GM06990 (cell line): ENCODE data around the gene PRR20E.
"Not testable (repeated sequence)": the region's sequence is repeated elsewhere in the genome, so short reads cannot be mapped to it uniquely, and the experiment has no call there.

ENCODE experiments used
- DNase-seq: peaks from one replicate; pipeline ENCODE4 v3.0.0-alpha.2; 2011; ENCODE audit not compliant: insufficient read length; ENCODE audit errors: extremely low read depth
- H3K27me3 ChIP-seq: replicated peaks from 2 replicates; pipeline ENCODE4 v1.6.0; 2011; ENCODE audit warnings: low read length; ENCODE audit not compliant: control insufficient read depth, insufficient read depth
- H3K36me3 ChIP-seq: 2 replicates; pipeline ENCODE4 v1.5.1; 2011; ENCODE audit warnings: low read length; ENCODE audit not compliant: control insufficient read depth, insufficient read depth
- H3K4me3 ChIP-seq: replicated peaks from 2 replicates; pipeline ENCODE4 v1.5.1; 2011; ENCODE audit warnings: low read depth, mild to moderate bottlenecking, control low read depth, low read length
- CTCF ChIP-seq: IDR thresholded peaks from 2 replicates; pipeline ENCODE4 v1.5.1; 2011; ENCODE audit warnings: low read length, control low read depth, mild to moderate bottlenecking, inconsistent platforms; ENCODE audit not compliant: insufficient read depth, poor library complexity, severe bottlenecking

Gene PRR20E

DNA sequence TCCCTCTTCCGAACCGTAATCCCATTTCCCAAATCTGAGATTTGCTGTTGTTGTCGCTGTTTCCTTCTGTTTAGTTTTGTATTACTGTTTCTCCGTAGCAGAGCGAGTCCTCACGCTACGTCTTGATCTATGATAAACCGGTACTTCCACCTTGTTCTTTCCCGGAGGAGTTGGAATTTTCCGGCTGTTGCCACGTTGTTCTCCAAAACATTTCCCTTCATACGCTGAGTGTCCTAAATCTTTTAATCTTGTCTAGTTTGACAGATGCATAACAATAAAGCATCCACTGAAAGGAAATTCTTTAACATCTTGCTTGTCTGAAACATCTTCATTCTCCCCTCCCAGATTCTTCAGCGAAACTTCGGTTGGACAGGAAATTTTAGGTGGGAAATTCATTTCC, 18.9 kb upstream of the PRR20E start:
- not testable (repeated sequence) for H3K36me3 ChIP-seq, DNase-seq, H3K4me3 ChIP-seq, H3K27me3 ChIP-seq

GRCh38 chr13:57153761-57154160, 13.2 kb upstream of the PRR20E start, which contains the start of gene PRR20C:
Gene PRR20C (plus strand): TSS chr13:57154061. CDS start chr13:57154448, 387 bp downstream.
- H3K36me3 ChIP-seq, DNase-seq, H3K27me3 ChIP-seq, H3K4me3 ChIP-seq: not testable (repeated sequence)

DNA sequence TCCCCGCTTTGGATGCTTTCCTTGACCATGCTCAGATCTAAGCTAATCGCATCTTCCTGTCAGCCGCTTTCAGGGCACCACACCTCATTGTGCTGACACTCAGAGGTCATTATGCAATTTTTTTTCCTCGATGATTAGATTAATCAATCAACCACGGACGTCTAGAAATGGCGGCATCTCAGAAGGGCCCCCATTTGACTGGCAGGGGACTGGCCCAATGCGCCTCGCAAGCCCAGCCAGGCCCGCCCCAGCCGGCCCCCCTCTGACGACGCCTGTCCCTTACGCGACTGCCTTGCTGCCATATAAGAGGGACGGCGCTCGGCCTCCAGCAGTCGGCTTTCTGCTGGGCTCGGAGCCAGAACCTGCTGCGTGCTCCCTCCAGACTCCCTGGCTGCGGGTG, 6.7 kb upstream of the PRR20E start, which contains the start of gene PRR20D:
Gene PRR20D, plus strand, starts transcription at position 301 of the 400 bp plus-strand sequence. CDS start 387 bp downstream, outside the sequence.
- not testable (repeated sequence) for H3K4me3 ChIP-seq, DNase-seq, H3K36me3 ChIP-seq, H3K27me3 ChIP-seq

DNA sequence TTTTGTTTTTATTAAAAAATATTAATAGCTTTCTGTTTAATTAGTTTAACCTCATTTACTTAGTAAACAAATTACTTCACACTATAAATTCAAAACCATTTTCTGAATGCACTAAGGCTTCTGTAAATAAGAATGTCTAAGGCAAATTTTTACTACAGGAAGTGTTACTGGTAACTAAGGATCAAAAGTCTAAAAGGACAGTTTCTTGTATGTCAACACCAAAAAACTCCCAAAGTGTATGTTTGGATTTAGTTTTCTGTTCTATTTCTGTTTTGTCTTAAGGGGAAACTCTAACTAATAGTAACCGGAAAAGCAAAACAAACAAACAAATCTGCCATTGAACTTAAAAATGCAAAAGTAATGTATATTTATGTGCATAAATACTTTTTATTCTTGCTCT, 24.7 kb downstream of the PRR20E start:
- TF ChIP-seq CTCF, result no peak
- H3K27me3 ChIP-seq, result no peaks in the 10 kb centered on the region

GRCh38 chr13:57212989-57213388, 46.0 kb downstream of the PRR20E start:
- no peak overlapping the region for H3K4me3 ChIP-seq
- TF ChIP-seq CTCF, result no peak
- no peaks in the 10 kb centered on the region for H3K36me3 ChIP-seq

More for the DNA sequence above, 24.7 kb downstream of the PRR20E start:
- Histone ChIP-seq H3K36me3 (no peaks in the 10 kb centered on the region), H3K4me3 (no peak overlapping the region)
- DNase-seq, result no peak

More at GRCh38 chr13:57212989-57213388, 46.0 kb downstream of the PRR20E start:
- no peaks in the 10 kb centered on the region for H3K27me3 ChIP-seq
- no peak for DNase-seq
